NB4 (cell line): ENCODE results near the gene ZC3H8.

ENCODE experiments used
- CTCF ChIP-seq: IDR thresholded peaks from one replicate; pipeline ENCODE4 v1.5.1; 2012; ENCODE audit warnings: low read depth, low read length
- MAX ChIP-seq: IDR thresholded peaks from 2 replicates; pipeline ENCODE4 v1.6.1; 2011; ENCODE audit warnings: low read depth, low read length
- MYC ChIP-seq: IDR thresholded peaks from 2 replicates; pipeline ENCODE4 v1.6.1; 2011; ENCODE audit warnings: low read depth, low read length
- POLR2A ChIP-seq: IDR thresholded peaks from 2 replicates; pipeline ENCODE4 v1.6.1; 2011; ENCODE audit warnings: mild to moderate bottlenecking; ENCODE audit not compliant: insufficient read length; ENCODE audit errors: extremely low read depth

DNA sequence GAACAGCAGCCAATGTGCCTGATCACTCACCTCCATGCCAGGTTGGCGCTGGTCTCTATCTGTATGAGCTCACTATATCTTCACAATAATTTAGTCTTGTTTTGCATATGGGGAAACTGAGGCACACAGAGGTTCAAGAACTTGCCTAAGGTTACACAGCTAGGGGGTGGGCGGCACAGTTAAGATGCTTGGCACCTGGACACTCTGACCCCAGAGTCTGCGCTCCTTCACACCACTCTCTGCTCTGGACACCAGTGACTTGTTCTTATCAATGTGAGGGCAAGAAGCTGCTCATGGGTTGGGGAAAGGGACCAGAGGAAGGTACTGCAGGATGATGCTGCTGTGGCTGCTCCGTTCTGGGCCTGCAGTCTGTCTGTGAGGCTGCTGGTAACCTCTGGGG lies 89.5 kb downstream of the ZC3H8 start:
- TF ChIP-seq CTCF, result no peak
- no peak for TF ChIP-seq POLR2A
- no peak for TF ChIP-seq MAX
- TF ChIP-seq MYC, result no peak
